Liver (tissue), 3 donors: ENCODE data around the gene STK11IP.

Experiments
- GABPA ChIP-seq, 2 donors: IDR thresholded peaks in 1 of 2; conservative IDR thresholded peaks in 1 of 2; 2 replicates each; pipeline ENCODE4 v1.6.1; 2016; ENCODE audit warnings: antibody characterized with exemption in 2 of 2, mild to moderate bottlenecking in 1 of 2, moderate library complexity in 1 of 2
- JUND ChIP-seq, 2 donors: IDR thresholded peaks; 2 replicates each; pipeline ENCODE4 v1.6.1; 2016; ENCODE audit warnings: antibody characterized with exemption in 2 of 2
- RAD21 ChIP-seq, 2 donors: IDR thresholded peaks; 2 replicates each; pipeline ENCODE4 v1.6.1; 2016; ENCODE audit warnings: antibody characterized with exemption in 2 of 2, mild to moderate bottlenecking in 2 of 2
- REST ChIP-seq: IDR thresholded peaks from 2 replicates; pipeline ENCODE4 v1.6.1; 2016; ENCODE audit warnings: antibody characterized with exemption, mild to moderate bottlenecking
- SP1 ChIP-seq: IDR thresholded peaks from 2 replicates; pipeline ENCODE4 v1.6.1; 2018; ENCODE audit warnings: antibody characterized with exemption, mild to moderate bottlenecking
- YY1 ChIP-seq: IDR thresholded peaks from 2 replicates; pipeline ENCODE4 v1.6.1; 2016; ENCODE audit warnings: antibody characterized with exemption, mild to moderate bottlenecking
- TF ChIP-seq, protein P1 (sequence below): fragments of 150-350 bp; IDR thresholded peaks from 2 replicates; pipeline ENCODE4 v1.5.1; 2017; ENCODE audit warnings: improper control_type of control experiment, low read depth, low read length; ENCODE audit not compliant: missing input control
- TF ChIP-seq, protein P2 (sequence below): IDR thresholded peaks from 2 replicates; pipeline ENCODE4 v1.6.1; 2016; ENCODE audit warnings: antibody characterized with exemption
- TF ChIP-seq, protein P3 (sequence below): IDR thresholded peaks from 2 replicates; pipeline ENCODE4 v1.6.1; 2016; ENCODE audit warnings: antibody characterized with exemption
- donor health status: healthy.
- donor health status: healthy.

DNA sequence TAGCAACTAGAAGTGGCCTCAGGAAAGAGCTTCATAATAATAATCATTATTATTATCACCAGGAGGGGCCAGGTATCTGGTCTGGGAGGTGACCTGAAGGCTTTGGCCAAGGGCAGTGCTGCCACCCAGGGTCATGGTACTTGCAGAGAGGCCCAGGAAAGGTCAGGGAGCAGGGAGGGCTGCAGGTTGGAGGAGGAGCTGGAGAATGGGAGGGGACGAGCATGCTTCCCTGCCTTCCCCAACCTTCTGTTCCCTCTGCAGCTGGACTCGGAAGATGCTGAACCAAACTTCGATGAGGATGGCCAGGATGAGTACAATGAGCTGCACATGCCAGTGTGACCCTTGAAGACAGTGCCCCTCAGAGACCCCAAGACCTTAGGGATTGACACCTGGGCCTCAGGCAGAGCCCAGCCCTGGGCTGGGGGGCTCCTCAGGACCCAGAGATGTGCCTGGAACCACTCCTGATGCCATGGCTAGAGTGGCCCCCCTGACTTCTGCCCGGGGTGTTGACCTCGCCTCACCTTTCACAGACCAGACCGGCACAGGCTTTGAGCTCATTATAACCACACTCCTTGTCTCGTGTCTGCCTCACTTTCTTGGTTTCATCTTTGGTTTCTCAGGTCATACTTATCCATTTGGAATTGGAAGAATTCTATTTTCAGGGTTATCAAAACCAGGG lies 43.9 kb downstream of the STK11IP start:
- TF ChIP-seq, protein P1, sequence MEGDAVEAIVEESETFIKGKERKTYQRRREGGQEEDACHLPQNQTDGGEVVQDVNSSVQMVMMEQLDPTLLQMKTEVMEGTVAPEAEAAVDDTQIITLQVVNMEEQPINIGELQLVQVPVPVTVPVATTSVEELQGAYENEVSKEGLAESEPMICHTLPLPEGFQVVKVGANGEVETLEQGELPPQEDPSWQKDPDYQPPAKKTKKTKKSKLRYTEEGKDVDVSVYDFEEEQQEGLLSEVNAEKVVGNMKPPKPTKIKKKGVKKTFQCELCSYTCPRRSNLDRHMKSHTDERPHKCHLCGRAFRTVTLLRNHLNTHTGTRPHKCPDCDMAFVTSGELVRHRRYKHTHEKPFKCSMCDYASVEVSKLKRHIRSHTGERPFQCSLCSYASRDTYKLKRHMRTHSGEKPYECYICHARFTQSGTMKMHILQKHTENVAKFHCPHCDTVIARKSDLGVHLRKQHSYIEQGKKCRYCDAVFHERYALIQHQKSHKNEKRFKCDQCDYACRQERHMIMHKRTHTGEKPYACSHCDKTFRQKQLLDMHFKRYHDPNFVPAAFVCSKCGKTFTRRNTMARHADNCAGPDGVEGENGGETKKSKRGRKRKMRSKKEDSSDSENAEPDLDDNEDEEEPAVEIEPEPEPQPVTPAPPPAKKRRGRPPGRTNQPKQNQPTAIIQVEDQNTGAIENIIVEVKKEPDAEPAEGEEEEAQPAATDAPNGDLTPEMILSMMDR: no peak
- TF ChIP-seq JUND (IDR thresholded peaks at IDR 0.05): no peak
- TF ChIP-seq, protein P2, sequence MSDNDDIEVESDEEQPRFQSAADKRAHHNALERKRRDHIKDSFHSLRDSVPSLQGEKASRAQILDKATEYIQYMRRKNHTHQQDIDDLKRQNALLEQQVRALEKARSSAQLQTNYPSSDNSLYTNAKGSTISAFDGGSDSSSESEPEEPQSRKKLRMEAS: no peak
- no peak for TF ChIP-seq REST
- no peak for TF ChIP-seq YY1
- TF ChIP-seq, protein P3, sequence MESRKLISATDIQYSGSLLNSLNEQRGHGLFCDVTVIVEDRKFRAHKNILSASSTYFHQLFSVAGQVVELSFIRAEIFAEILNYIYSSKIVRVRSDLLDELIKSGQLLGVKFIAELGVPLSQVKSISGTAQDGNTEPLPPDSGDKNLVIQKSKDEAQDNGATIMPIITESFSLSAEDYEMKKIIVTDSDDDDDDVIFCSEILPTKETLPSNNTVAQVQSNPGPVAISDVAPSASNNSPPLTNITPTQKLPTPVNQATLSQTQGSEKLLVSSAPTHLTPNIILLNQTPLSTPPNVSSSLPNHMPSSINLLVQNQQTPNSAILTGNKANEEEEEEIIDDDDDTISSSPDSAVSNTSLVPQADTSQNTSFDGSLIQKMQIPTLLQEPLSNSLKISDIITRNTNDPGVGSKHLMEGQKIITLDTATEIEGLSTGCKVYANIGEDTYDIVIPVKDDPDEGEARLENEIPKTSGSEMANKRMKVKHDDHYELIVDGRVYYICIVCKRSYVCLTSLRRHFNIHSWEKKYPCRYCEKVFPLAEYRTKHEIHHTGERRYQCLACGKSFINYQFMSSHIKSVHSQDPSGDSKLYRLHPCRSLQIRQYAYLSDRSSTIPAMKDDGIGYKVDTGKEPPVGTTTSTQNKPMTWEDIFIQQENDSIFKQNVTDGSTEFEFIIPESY: no peak
- TF ChIP-seq RAD21 (IDR thresholded peaks at IDR 0.05): no peak
- no peak for TF ChIP-seq GABPA (IDR thresholded peaks at IDR 0.05 in 1 of 2, conservative IDR thresholded peaks at IDR 0.05 in 1 of 2)
- TF ChIP-seq SP1: no peak
